GM23338 (cell line): Measurements from ENCODE around the gene LAGE3. TPM values are rescaled to one million over a fixed set of nuclear protein-coding genes. Genes with fewer than 3 reads are reported as not detected.

Experiments
- ATAC-seq: fragments of 200-7000 bp; cut with Tn5 transposase; 3 replicates; pipeline ENCODE4 v1.9.1; 2020
- DNase-seq: peaks from one replicate; pipeline ENCODE4 v3.0.0-alpha.2; 2015; ENCODE audit warnings: low spot score
- H2AFZ ChIP-seq: fragments of 200-600 bp; sonication (generic); 2 replicates; pipeline ENCODE4 v1.8.0; 2016; ENCODE audit warnings: antibody characterized with exemption, mild to moderate bottlenecking, moderate library complexity
- H3F3A ChIP-seq: fragments of 200-600 bp; sonication (generic); replicated peaks from 2 replicates; pipeline ENCODE4 v1.8.0; 2017; ENCODE audit warnings: antibody characterized with exemption, mixed run types, low read depth
- H3K27ac ChIP-seq: fragments of 200-600 bp; sonication (generic); 2 replicates; pipeline ENCODE4 v1.6.1; 2016; ENCODE audit warnings: low read depth
- H3K27me3 ChIP-seq: fragments of 200-600 bp; sonication (generic); 2 replicates; pipeline ENCODE4 v1.8.0; 2016; ENCODE audit warnings: mild to moderate bottlenecking, mixed run types, moderate library complexity; ENCODE audit not compliant: insufficient read depth
- H3K36me3 ChIP-seq: fragments of 200-600 bp; sonication (generic); 2 replicates; pipeline ENCODE4 v1.8.0; 2016; ENCODE audit warnings: mild to moderate bottlenecking; ENCODE audit not compliant: insufficient read depth
- H3K4me1 ChIP-seq: fragments of 200-600 bp; sonication (generic); 2 replicates; pipeline ENCODE4 v1.8.0; 2016; ENCODE audit warnings: mild to moderate bottlenecking, moderate library complexity; ENCODE audit not compliant: insufficient read depth
- H3K4me2 ChIP-seq: fragments of 200-600 bp; sonication (generic); 2 replicates; pipeline ENCODE4 v1.7.1; 2017; ENCODE audit warnings: mixed run types
- H3K4me3 ChIP-seq: fragments of 200-600 bp; sonication (generic); 2 replicates; pipeline ENCODE4 v1.6.1; 2016; ENCODE audit warnings: mixed run types
- H3K79me2 ChIP-seq: fragments of 200-600 bp; sonication (generic); replicated peaks from 2 replicates; pipeline ENCODE4 v1.8.0; 2017; ENCODE audit warnings: mild to moderate bottlenecking; ENCODE audit not compliant: insufficient read depth
- H3K9me2 ChIP-seq: fragments of 200-600 bp; sonication (generic); 2 replicates; pipeline ENCODE4 v1.8.0; 2017; ENCODE audit not compliant: insufficient read depth
- H4K20me1 ChIP-seq: fragments of 200-600 bp; sonication (generic); replicated peaks from 2 replicates; pipeline ENCODE4 v1.8.0; 2017; ENCODE audit warnings: mild to moderate bottlenecking; ENCODE audit not compliant: insufficient read depth
- H3K27ac Mint-ChIP-seq: 2 replicates; pipeline ENCODE4 v1.8.0; 2020; ENCODE audit warnings: inconsistent platforms, mild to moderate bottlenecking, moderate library complexity, mixed read lengths
- H3K27me3 Mint-ChIP-seq: 3 replicates; pipeline ENCODE4 v1.8.0; 2022; ENCODE audit warnings: low read depth, mild to moderate bottlenecking, moderate library complexity, mixed read lengths, inconsistent platforms; ENCODE audit not compliant: insufficient read depth, poor library complexity
- H3K36me3 Mint-ChIP-seq: 3 replicates; pipeline ENCODE4 v1.8.0; 2021; ENCODE audit warnings: low read depth, mild to moderate bottlenecking, inconsistent platforms, moderate library complexity, mixed read lengths
- H3K4me1 Mint-ChIP-seq: 3 replicates; pipeline ENCODE4 v1.8.0; 2020; ENCODE audit warnings: mild to moderate bottlenecking, inconsistent platforms, mixed read lengths
- H3K4me3 Mint-ChIP-seq: 3 replicates; pipeline ENCODE4 v1.8.0; 2021; ENCODE audit warnings: moderate library complexity, mild to moderate bottlenecking, inconsistent platforms, mixed read lengths
- H3K9me3 Mint-ChIP-seq: 3 replicates; pipeline ENCODE4 v1.8.0; 2020; ENCODE audit warnings: moderate library complexity, mild to moderate bottlenecking, inconsistent platforms, mixed read lengths
- CTCF ChIP-seq, 2 experiments: fragments of 200-600 bp in 1 of 2; sonication (generic) in 1 of 2; conservative IDR thresholded peaks; 2 replicates each; pipeline versions ENCODE4 v1.5.1 to v1.6.1; 2016 to 2017; ENCODE audit warnings: antibody characterized with exemption in 2 of 2, low read depth in 2 of 2, mild to moderate bottlenecking in 2 of 2, moderate library complexity in 1 of 2
- EZH2 ChIP-seq: fragments of 200-600 bp; sonication (generic); IDR thresholded peaks from one replicate; pipeline ENCODE4 v1.8.0; 2017; ENCODE audit warnings: antibody characterized with exemption, mild to moderate bottlenecking, low read depth; ENCODE audit not compliant: unreplicated experiment
- EZH2phosphoT487 ChIP-seq: fragments of 200-600 bp; sonication (generic); IDR thresholded peaks from one replicate; pipeline ENCODE4 v1.8.1; 2018; ENCODE audit warnings: antibody characterized with exemption; ENCODE audit not compliant: unreplicated experiment
- JUNB ChIP-seq: IDR thresholded peaks from one replicate; pipeline ENCODE4 v1.6.1; 2016; ENCODE audit warnings: antibody characterized with exemption; ENCODE audit not compliant: unreplicated experiment
- NANOG ChIP-seq: IDR thresholded peaks from 2 replicates; pipeline ENCODE4 v1.6.1; 2016; ENCODE audit warnings: antibody characterized with exemption, borderline replicate concordance
- POLR2AphosphoS5 ChIP-seq: IDR thresholded peaks from 2 replicates; pipeline ENCODE4 v1.6.1; 2016; ENCODE audit warnings: antibody characterized with exemption, low read depth
- STAT1 ChIP-seq: IDR thresholded peaks from one replicate; pipeline ENCODE4 v1.6.1; 2016; ENCODE audit warnings: antibody characterized with exemption; ENCODE audit not compliant: unreplicated experiment
- ZNF114 ChIP-seq: fragments of 250-450 bp; sonication (Bioruptor Pico); IDR thresholded peaks from 2 replicates; pipeline ENCODE4 v1.5.0; 2020; ENCODE audit warnings: mild to moderate bottlenecking, moderate library complexity
- ZNF331 ChIP-seq: fragments of 250-450 bp; sonication (Bioruptor Pico); IDR thresholded peaks from 2 replicates; pipeline ENCODE4 v1.5.0; 2020; ENCODE audit warnings: low read depth, mild to moderate bottlenecking, moderate library complexity
- ZNF462 ChIP-seq: fragments of 250-450 bp; sonication (Bioruptor Pico); IDR thresholded peaks from 2 replicates; pipeline ENCODE4 v1.5.0; 2020; ENCODE audit warnings: mild to moderate bottlenecking, moderate library complexity
- polyA plus RNA-seq: library from polyadenylated mRNA; unstranded; fragments of >200 nt; fragmentation: Nextera tagmentation; extraction: Ambion mirVana; gene quantifications from 2 replicates; pipeline ENCODE4 v1.2.1, GENCODE V29; 2016
- total RNA-seq: library from RNA; depleted of rRNA; stranded (reverse); fragments of >200 nt; shearing (Covaris generic); gene quantifications from 2 replicates; pipeline ENCODE4 v1.2.3, GENCODE V29; 2014

LAGE3 gene
- total and polyA plus RNA-seq, 2 experiments from 2014 or later = 71.0 to 84.5 TPM

- no peak overlapping the region for H3K27ac ChIP-seq
- Mint-ChIP-seq H3K36me3 (peaks cover 24% of the 10 kb centered on the region; the same call in 2 of the 3 replicates), H3K27ac (no peak overlapping the region), H3K9me3 (no peaks in the 10 kb centered on the region), H3K4me3 (no peak overlapping the region), H3K4me1 (peaks cover 16% of the 10 kb centered on the region), H3K27me3 (peaks cover 7% of the 10 kb centered on the region)
- H3K27me3 ChIP-seq = no peaks in the 10 kb centered on the region
- H3F3A ChIP-seq = no peaks in the 10 kb centered on the region
- DNase-seq (no peak), ATAC-seq (no peak)
- H2AFZ ChIP-seq = no peak overlapping the region
- no peaks in the 10 kb centered on the region for H3K36me3 ChIP-seq
- no peak overlapping the region for H3K4me3 ChIP-seq
- 0 out of 2 replicates have a peak, but pooled peaks cover 3% of the 10 kb centered on the region for H3K4me1 ChIP-seq
- no peaks in the 10 kb centered on the region for H3K9me2 ChIP-seq
- no peaks in the 10 kb centered on the region for H4K20me1 ChIP-seq
- no peak overlapping the region for H3K4me2 ChIP-seq
- no peak for TF ChIP-seq CTCF (conservative IDR thresholded peaks at IDR 0.05; ENCODE audit: low read depth in 2 of 2)
- TF ChIP-seq ZNF331 (CRISPR knock-in tag) = no peak
- no peak for TF ChIP-seq STAT1
- peaks cover 13% of the 10 kb centered on the region for H3K79me2 ChIP-seq
Measured at GRCh38 chrX:154439841-154440240, 39.2 kb downstream of the LAGE3 start.

- Histone ChIP-seq H3K27me3 (no peaks in the 10 kb centered on the region), H3K4me2 (peak overlapping the region; percentile 76), H2AFZ (no peak overlapping the region), H4K20me1 (no peaks in the 10 kb centered on the region), H3F3A (no peaks in the 10 kb centered on the region), H3K4me1 (no peaks in the 10 kb centered on the region), H3K4me3 (peak overlapping the region; percentile 60), H3K79me2 (peaks cover 13% of the 10 kb centered on the region), H3K36me3 (no peaks in the 10 kb centered on the region), H3K9me2 (no peaks in the 10 kb centered on the region), H3K27ac (no peak overlapping the region)
- H3K27me3 Mint-ChIP-seq = peaks cover 4% of the 10 kb centered on the region
- DNase-seq = no peak
- H3K36me3 Mint-ChIP-seq = peaks cover 31% of the 10 kb centered on the region
- H3K27ac Mint-ChIP-seq = no peak overlapping the region
- peaks cover 16% of the 10 kb centered on the region for H3K4me1 Mint-ChIP-seq
- H3K9me3 Mint-ChIP-seq = no peaks in the 10 kb centered on the region
- H3K4me3 Mint-ChIP-seq = peak overlapping the region; percentile 85
- ATAC-seq = no peak
- TF ChIP-seq JUNB = no peak
- no peak for TF ChIP-seq EZH2phosphoT487
- no peak for TF ChIP-seq CTCF (conservative IDR thresholded peaks at IDR 0.05; ENCODE audit: low read depth in 2 of 2)
- no peak for TF ChIP-seq EZH2
- no peak for TF ChIP-seq NANOG
- TF ChIP-seq POLR2AphosphoS5 = no peak
- TF ChIP-seq STAT1 = no peak
- no peak for TF ChIP-seq ZNF462
- TF ChIP-seq ZNF114 (CRISPR knock-in tag) = no peak
Measured at GRCh38 chrX:154437971-154438893, 40.8 kb downstream of the LAGE3 start.
